Glutamatergic neuron (in vitro differentiated cells): ENCODE results near the gene NRGN. TPM values are rescaled to one million over a fixed set of nuclear protein-coding genes. Genes with fewer than 3 reads are reported as not detected.

Experiments
- DNase-seq: peaks from one replicate; pipeline ENCODE4 v3.0.0; 2022
- H3K27ac Mint-ChIP-seq: one replicate; pipeline ENCODE4 v1.8.0; 2020; ENCODE audit warnings: mild to moderate bottlenecking, mixed read lengths, inconsistent platforms; ENCODE audit not compliant: unreplicated experiment
- H3K27me3 Mint-ChIP-seq: one replicate; pipeline ENCODE4 v1.8.0; 2020; ENCODE audit warnings: mild to moderate bottlenecking, moderate library complexity, mixed read lengths, inconsistent platforms; ENCODE audit not compliant: unreplicated experiment
- H3K36me3 Mint-ChIP-seq: one replicate; pipeline ENCODE4 v1.8.0; 2020; ENCODE audit warnings: mild to moderate bottlenecking, mixed read lengths, inconsistent platforms; ENCODE audit not compliant: unreplicated experiment
- H3K4me1 Mint-ChIP-seq: one replicate; pipeline ENCODE4 v1.8.0; 2020; ENCODE audit warnings: mild to moderate bottlenecking, low read depth, mixed read lengths, inconsistent platforms; ENCODE audit not compliant: unreplicated experiment
- H3K4me3 Mint-ChIP-seq: one replicate; pipeline ENCODE4 v1.8.0; 2020; ENCODE audit warnings: mild to moderate bottlenecking, mixed read lengths, inconsistent platforms; ENCODE audit not compliant: unreplicated experiment
- H3K9me3 Mint-ChIP-seq: one replicate; pipeline ENCODE4 v1.8.0; 2020; ENCODE audit warnings: mild to moderate bottlenecking, moderate library complexity, mixed read lengths, inconsistent platforms; ENCODE audit not compliant: unreplicated experiment
- CTCF ChIP-seq: fragments of 200-600 bp; sonication (generic); IDR thresholded peaks from one replicate; pipeline ENCODE4 v1.5.0; 2021; ENCODE audit not compliant: partially characterized antibody, unreplicated experiment
- total RNA-seq: library from RNA; stranded (reverse); fragmentation: NEBNext Ultra II Directional; extraction: Animal tissue kit (Norgen Biotek cat#: 25700); gene quantifications from one replicate; pipeline ENCODE4 v1.2.1, GENCODE V29; 2021; ENCODE audit not compliant: unreplicated experiment

NRGN gene
- total RNA-seq, 1 donor from 2014 or later, result 28.9 TPM

- H3K4me1 Mint-ChIP-seq, result peaks cover 9% of the 10 kb centered on the region
- no peak overlapping the region for H3K4me3 Mint-ChIP-seq
- H3K9me3 Mint-ChIP-seq, result peaks cover 6% of the 10 kb centered on the region
- H3K27me3 Mint-ChIP-seq, result peaks cover 52% of the 10 kb centered on the region
- no peaks in the 10 kb centered on the region for H3K36me3 Mint-ChIP-seq
- H3K27ac Mint-ChIP-seq, result no peak overlapping the region
- TF ChIP-seq CTCF, result no peak
- no peak for DNase-seq
These were observed 12.8 kb downstream of the NRGN start for GRCh38 chr11:124752471-124753102.

- no peak overlapping the region for H3K27ac Mint-ChIP-seq
These were observed 13.5 kb downstream of the NRGN start for GRCh38 chr11:124753205-124753604.

GRCh38 chr11:124753624-124754023, 13.9 kb downstream of the NRGN start:
- no peaks in the 10 kb centered on the region for H3K36me3 Mint-ChIP-seq
- peaks cover 54% of the 10 kb centered on the region for H3K27me3 Mint-ChIP-seq
- H3K4me3 Mint-ChIP-seq, result no peak overlapping the region
- peaks cover 6% of the 10 kb centered on the region for H3K9me3 Mint-ChIP-seq
- peaks cover 10% of the 10 kb centered on the region for H3K4me1 Mint-ChIP-seq
- no peak overlapping the region for H3K27ac Mint-ChIP-seq
- TF ChIP-seq CTCF, result no peak
- no peak for DNase-seq

More at GRCh38 chr11:124753205-124753604, 13.5 kb downstream of the NRGN start:
- DNase-seq, result no peak
- H3K4me3 Mint-ChIP-seq, result no peak overlapping the region
- H3K9me3 Mint-ChIP-seq, result peaks cover 6% of the 10 kb centered on the region
- no peaks in the 10 kb centered on the region for H3K36me3 Mint-ChIP-seq
- H3K4me1 Mint-ChIP-seq, result peaks cover 8% of the 10 kb centered on the region
- peaks cover 52% of the 10 kb centered on the region for H3K27me3 Mint-ChIP-seq
- no peak for TF ChIP-seq CTCF

DNA sequence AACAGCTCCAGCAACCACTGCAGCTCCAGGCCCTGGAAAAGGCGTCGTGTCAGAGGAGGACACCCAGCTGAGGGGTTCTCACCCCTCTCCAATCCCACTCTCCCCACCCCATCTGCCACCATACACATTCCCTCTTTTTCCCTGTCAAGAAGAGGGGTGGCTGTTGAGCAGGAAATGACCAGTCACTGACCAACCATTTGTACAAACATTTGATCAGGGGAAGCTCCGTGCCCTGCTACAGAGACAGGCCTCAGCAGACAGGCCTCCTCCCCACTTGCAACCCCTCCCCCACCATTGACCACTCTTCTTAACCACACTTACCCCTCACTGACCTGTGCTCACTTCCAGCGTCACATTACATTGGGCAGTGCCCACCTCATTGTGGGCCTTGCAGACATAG, 14.6 kb downstream of the NRGN start:
- Mint-ChIP-seq H3K9me3 (peaks cover 6% of the 10 kb centered on the region), H3K4me3 (no peak overlapping the region), H3K4me1 (peaks cover 11% of the 10 kb centered on the region), H3K27me3 (peaks cover 50% of the 10 kb centered on the region), H3K27ac (no peak overlapping the region), H3K36me3 (no peaks in the 10 kb centered on the region)
- DNase-seq, result no peak
- no peak for TF ChIP-seq CTCF

DNA sequence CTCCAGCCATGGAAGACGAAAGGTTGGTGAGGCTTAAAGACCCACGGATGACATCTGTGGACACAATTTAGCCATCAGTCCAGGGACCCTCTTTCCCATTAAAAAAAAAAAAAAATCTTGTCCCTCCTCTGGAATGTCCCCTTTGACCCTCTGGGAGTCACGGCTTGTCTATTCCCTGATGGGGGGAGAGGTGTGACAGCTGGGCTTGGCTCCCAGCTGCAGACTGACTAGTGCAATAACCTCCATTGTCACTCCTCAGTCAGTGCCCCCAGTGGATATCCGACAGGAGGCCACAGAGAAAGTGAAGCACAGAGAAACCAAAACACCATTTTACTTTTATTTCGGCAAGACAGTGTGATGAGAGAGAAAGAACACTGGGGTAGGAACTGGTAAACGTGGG, 15.0 kb downstream of the NRGN start:
- Mint-ChIP-seq H3K36me3 (no peaks in the 10 kb centered on the region), H3K27me3 (peaks cover 48% of the 10 kb centered on the region), H3K9me3 (peaks cover 6% of the 10 kb centered on the region), H3K27ac (no peak overlapping the region), H3K4me1 (peaks cover 11% of the 10 kb centered on the region), H3K4me3 (no peak overlapping the region)
- no peak for TF ChIP-seq CTCF
- no peak for DNase-seq
